HepG2 (cell line): Measurements from ENCODE around the gene TRAF3. TPM values are rescaled to one million over a fixed set of nuclear protein-coding genes. Genes with fewer than 3 reads are reported as not detected.

Experiments used
- CREB3 ChIP-seq: sonication (generic); formaldehyde crosslinking; IDR thresholded peaks from 2 replicates; pipeline ENCODE4 v1.5.0; 2020; ENCODE audit warnings: missing genetic modification reagents
- EZH2 ChIP-seq: conservative IDR thresholded peaks from 2 replicates; pipeline ENCODE4 v1.6.1; 2012; ENCODE audit warnings: mild to moderate bottlenecking, low read depth, low read length, moderate library complexity
- FOXP4 ChIP-seq: sonication (generic); formaldehyde crosslinking; IDR thresholded peaks from 2 replicates; pipeline ENCODE4 v1.4.0; 2020; ENCODE audit warnings: missing genetic modification reagents
- HCFC1 ChIP-seq: fragments of 150-350 bp; IDR thresholded peaks from 2 replicates; pipeline ENCODE4 v1.6.1; 2014; ENCODE audit warnings: low read depth, low read length
- RORA ChIP-seq: sonication (generic); formaldehyde crosslinking; IDR thresholded peaks from 2 replicates; pipeline ENCODE4 v1.5.0; 2020; ENCODE audit warnings: mild to moderate bottlenecking, missing genetic modification reagents, moderate library complexity
- SAP130 ChIP-seq: IDR thresholded peaks from 2 replicates; pipeline ENCODE4 v1.6.1; 2016; ENCODE audit warnings: low read depth
- SIX1 ChIP-seq: sonication (generic); formaldehyde crosslinking; IDR thresholded peaks from 2 replicates; pipeline ENCODE4 v1.4.0; 2020; ENCODE audit warnings: missing genetic modification reagents, borderline replicate concordance
- SMC3 ChIP-seq: IDR thresholded peaks from 2 replicates; pipeline ENCODE4 v1.6.1; 2011; ENCODE audit warnings: low read length, improper control_type of control experiment
- USF2 ChIP-seq, 2 experiments: sonication (generic) in 1 of 2; formaldehyde crosslinking in 1 of 2; IDR thresholded peaks; 2 replicates each; pipeline versions ENCODE4 v1.5.1 to v1.6.1; 2011 to 2020; ENCODE audit warnings: borderline replicate concordance in 1 of 2, low read depth in 1 of 2, low read length in 1 of 2, mild to moderate bottlenecking in 1 of 2, missing genetic modification reagents in 1 of 2, moderate library complexity in 1 of 2
- ZNF24 ChIP-seq: fragments of 450-650 bp; IDR thresholded peaks from 2 replicates; pipeline ENCODE4 v1.6.1; 2017; ENCODE audit warnings: antibody characterized with exemption, mild to moderate bottlenecking
- ZNF318 ChIP-seq: sonication (generic); formaldehyde crosslinking; IDR thresholded peaks from 2 replicates; pipeline ENCODE4 v1.4.0; 2020; ENCODE audit warnings: mild to moderate bottlenecking, missing genetic modification reagents
- ZNF557 ChIP-seq: sonication (generic); formaldehyde crosslinking; IDR thresholded peaks from 2 replicates; pipeline ENCODE4 v1.4.0; 2020; ENCODE audit warnings: missing genetic modification reagents
- ZNF576 ChIP-seq: sonication (generic); formaldehyde crosslinking; IDR thresholded peaks from 2 replicates; pipeline ENCODE4 v1.4.0; 2020; ENCODE audit warnings: mild to moderate bottlenecking, missing genetic modification reagents
- ZNF772 ChIP-seq: sonication (generic); formaldehyde crosslinking; IDR thresholded peaks from 2 replicates; pipeline ENCODE4 v1.5.0; 2020; ENCODE audit warnings: mild to moderate bottlenecking, missing genetic modification reagents
- polyA plus RNA-seq, 8 experiments: library from polyadenylated mRNA; depleted of rRNA in 3 of 8; stranded (reverse) in 7 of 8; unstranded in 1 of 8; fragments of >200 nt; fragmentation: Illumina TruSeq in 4 of 8; extraction: Trizol in 4 of 8; gene quantifications; 2 replicates each; pipeline versions ENCODE4 v1.2.1 to v1.2.3, GENCODE V29; 2011 to 2016; ENCODE audit warnings: low read depth in 4 of 8, missing spikeins in 1 of 8, mixed read lengths in 1 of 8; ENCODE audit not compliant: insufficient read depth in 1 of 8
- total RNA-seq, 5 experiments: library from RNA; depleted of rRNA; stranded (reverse); fragments of >200 nt; fragmentation: Illumina TruSeq; extraction: Trizol; gene quantifications; 2 replicates each; pipeline ENCODE4 v1.2.3, GENCODE V29; 2016; ENCODE audit warnings: low read depth in 1 of 5

The TRAF3 gene
- total and polyA plus RNA-seq, 2 of the 13 experiments (the other 11 are each of a cell fraction or from before 2014, with no cell fraction given), result 6.9 to 12.2 TPM

GRCh38 chr14:102776761-102777710 lies at the start of gene TRAF3 (continued):
- TF ChIP-seq SMC3, result no peak
- no peak for TF ChIP-seq CREB3
- TF ChIP-seq ZNF24, result no peak
- TF ChIP-seq ZNF772 (CRISPR knock-in tag), result no peak
- TF ChIP-seq RORA (CRISPR knock-in tag), result no peak
- no peak for TF ChIP-seq FOXP4 (CRISPR knock-in tag)
- no peak for TF ChIP-seq SIX1 (CRISPR knock-in tag)
- TF ChIP-seq EZH2, result no peak
- TF ChIP-seq USF2 (IDR thresholded peaks at IDR 0.05; ENCODE audit: low read depth, low read length), result no peak
- TF ChIP-seq USF2 (CRISPR knock-in tag; IDR thresholded peaks at IDR 0.05; ENCODE audit: borderline replicate concordance), result no peak
- no peak for TF ChIP-seq ZNF576 (CRISPR knock-in tag)
- no peak; the same call in 1 of the 2 replicates for TF ChIP-seq SAP130 (CRISPR knock-in tag)
- no peak for TF ChIP-seq HCFC1
- no peak for TF ChIP-seq ZNF557 (CRISPR knock-in tag)
- TF ChIP-seq ZNF318 (CRISPR knock-in tag), result peak; percentile 63; the same call in 1 of the 2 replicates
